Activated CD8-positive, alpha-beta memory T cell treated with anti-CD3 and anti-CD28 coated beads, Interleukin-2, amount 50 U/mL, for 24 hours (primary cell): ENCODE measurements around the gene AMOTL1.

Experiments
- DNase-seq: peaks from one replicate; pipeline ENCODE4 v3.0.0-alpha.2; 2020; ENCODE audit errors: extremely low read depth

The AMOTL1 gene

GRCh38 chr11:94768602-94769541 lies 716 bp downstream of the AMOTL1 start:
- no peak for DNase-seq

GRCh38 chr11:94769880-94770279 lies 1.7 kb downstream of the AMOTL1 start:
- no peak for DNase-seq

GRCh38 chr11:94770563-94771120 lies 2.5 kb downstream of the AMOTL1 start:
- DNase-seq: no peak

- DNase-seq: no peak
Observed at GRCh38 chr11:94771390-94771789, 3.2 kb downstream of the AMOTL1 start.

- no peak for DNase-seq
Observed at GRCh38 chr11:94771951-94772350, 3.8 kb downstream of the AMOTL1 start.

- no peak for DNase-seq
Observed at GRCh38 chr11:94773842-94774241, 5.7 kb downstream of the AMOTL1 start.

- no peak for DNase-seq
Observed at GRCh38 chr11:94774345-94774744, 6.2 kb downstream of the AMOTL1 start.

GRCh38 chr11:94775567-94776327 lies 7.6 kb downstream of the AMOTL1 start:
- no peak for DNase-seq

- no peak for DNase-seq
Observed at GRCh38 chr11:94776351-94777321, 8.5 kb downstream of the AMOTL1 start.

- DNase-seq: no peak
Observed at GRCh38 chr11:94780432-94780831, 12.3 kb downstream of the AMOTL1 start.

GRCh38 chr11:94781837-94782236 lies 13.7 kb downstream of the AMOTL1 start:
- no peak for DNase-seq

GRCh38 chr11:94782446-94782845 lies 14.3 kb downstream of the AMOTL1 start:
- DNase-seq: no peak

- no peak for DNase-seq
Observed at GRCh38 chr11:94784884-94785283, 16.7 kb downstream of the AMOTL1 start.

GRCh38 chr11:94785509-94785908 lies 17.4 kb downstream of the AMOTL1 start:
- no peak for DNase-seq

GRCh38 chr11:94786264-94787126 lies 18.3 kb downstream of the AMOTL1 start:
- DNase-seq: no peak

- no peak for DNase-seq
Observed at GRCh38 chr11:94787801-94788200, 19.6 kb downstream of the AMOTL1 start.

- no peak for DNase-seq
Observed at GRCh38 chr11:94788396-94788795, 20.2 kb downstream of the AMOTL1 start.

- DNase-seq: no peak
Observed at GRCh38 chr11:94790197-94790596, 22.0 kb downstream of the AMOTL1 start.

- DNase-seq: no peak
Observed at GRCh38 chr11:94790661-94791180, 22.6 kb downstream of the AMOTL1 start.

- no peak for DNase-seq
Observed at GRCh38 chr11:94791216-94791889, 23.2 kb downstream of the AMOTL1 start.
